Omental fat pad (tissue), 4 donors: Measurements from ENCODE around the gene CCDC86. TPM values are rescaled to one million over a fixed set of nuclear protein-coding genes. Genes with fewer than 3 reads are reported as not detected.
"Not testable (repeated sequence)": the region's sequence is repeated elsewhere in the genome, so short reads cannot be mapped to it uniquely, and the experiment has no call there.

Experiments used
- ATAC-seq: fragments of 150-250 bp; one replicate; pipeline ENCODE4 v1.9.1; 2016; ENCODE audit warnings: mild to moderate bottlenecking, moderate library complexity; ENCODE audit not compliant: low FRiP score
- DNase-seq: peaks from one replicate; pipeline ENCODE4 v3.0.0-alpha.2; 2019; ENCODE audit warnings: low spot score
- CTCF ChIP-seq, 3 donors: fragments of 450-650 bp; IDR thresholded peaks; one replicate each; pipeline ENCODE4 v1.5.1; 2016 to 2017; ENCODE audit warnings: antibody characterized with exemption in 3 of 3, mild to moderate bottlenecking in 3 of 3, moderate library complexity in 2 of 3
- total RNA-seq, 4 donors: library from RNA; depleted of rRNA; stranded (reverse); fragments of >200 nt; gene quantifications; one replicate each; pipeline ENCODE4 v1.1.0, GENCODE V29; 2016

Gene CCDC86
- total RNA-seq, 4 donors from 2014 or later = 17.5 to 68.6 (median 22.5) TPM

GRCh38 chr11:60816590-60817157 lies 25.2 kb upstream of the CCDC86 start:
- DNase-seq (no peak), ATAC-seq (no peak)
- no peak for TF ChIP-seq CTCF (IDR thresholded peaks at IDR 0.05)

- TF ChIP-seq CTCF (IDR thresholded peaks at IDR 0.05) = no peak
- no peak for ATAC-seq
- DNase-seq = no peak
These were observed 23.9 kb upstream of the CCDC86 start for GRCh38 chr11:60818057-60818456.

GRCh38 chr11:60821827-60822599 lies 19.9 kb upstream of the CCDC86 start:
- no peak for DNase-seq
- no peak for ATAC-seq

GRCh38 chr11:60823745-60824306 lies 18.1 kb upstream of the CCDC86 start:
- ATAC-seq, DNase-seq: not testable (repeated sequence)

More at GRCh38 chr11:60821827-60822599, 19.9 kb upstream of the CCDC86 start:
- no peak for TF ChIP-seq CTCF (IDR thresholded peaks at IDR 0.05)

- no peak for DNase-seq
- ATAC-seq = no peak
- no peak for TF ChIP-seq CTCF (IDR thresholded peaks at IDR 0.05)
These were observed 16.8 kb upstream of the CCDC86 start for GRCh38 chr11:60825118-60825517.

GRCh38 chr11:60825790-60826189 lies 16.1 kb upstream of the CCDC86 start:
- TF ChIP-seq CTCF (IDR thresholded peaks at IDR 0.05) = no peak
- no peak for ATAC-seq

GRCh38 chr11:60830478-60831142 lies 11.3 kb upstream of the CCDC86 start:
- ATAC-seq (peak; percentile 7), DNase-seq (no peak)
- TF ChIP-seq CTCF (IDR thresholded peaks at IDR 0.05) = no peak

More at GRCh38 chr11:60825790-60826189, 16.1 kb upstream of the CCDC86 start:
- DNase-seq = no peak
